IMR-90 (cell line): ENCODE results near the gene RIPOR3. TPM values are rescaled to one million over a fixed set of nuclear protein-coding genes. Genes with fewer than 3 reads are reported as not detected.

Experiments
- ATAC-seq: fragments of 200-7000 bp; cut with Tn5 transposase; 2 replicates; pipeline ENCODE4 v1.9.1; 2020; ENCODE audit warnings: low read depth, mild to moderate bottlenecking, moderate library complexity
- BruUV-seq: library from RNA; stranded (reverse); fragments of 400-500 nt; replicated peaks from 2 replicates; lab custom pipeline; 2021; lab: Mats Ljungman, UMichigan
- CTCF ChIA-PET: fragments of 300-600 bp; formaldehyde crosslinking; extraction: SDS; loops from one replicate; lab custom pipeline; 2021; ENCODE audit warnings: antibody characterized with exemption; lab: Yijun Ruan, JAX
- POLR2A ChIA-PET: fragments of 300-600 bp; sonication (Branson Sonifier 250); formaldehyde crosslinking; loops from one replicate; lab custom pipeline; 2022; ENCODE audit warnings: antibody characterized with exemption; ENCODE audit not compliant: unreplicated experiment; lab: Charles Lee
- DNase-seq: peaks from one replicate; pipeline ENCODE4 v3.0.0; 2013
- H2AFZ ChIP-seq: replicated peaks from 2 replicates; pipeline ENCODE3; 2013; ENCODE audit warnings: low read length, mild to moderate bottlenecking; ENCODE audit not compliant: poor library complexity
- H2AK5ac ChIP-seq: 2 replicates; pipeline ENCODE4 v1.6.1; 2013; ENCODE audit warnings: low read depth, low read length, inconsistent platforms
- H2AK9ac ChIP-seq: replicated peaks from 2 replicates; pipeline ENCODE3; 2013; ENCODE audit warnings: mild to moderate bottlenecking, low read depth, low read length, moderate library complexity; ENCODE audit not compliant: poor library complexity
- H2BK120ac ChIP-seq: 2 replicates; pipeline ENCODE4 v1.6.1; 2013; ENCODE audit warnings: low read depth, low read length, inconsistent platforms
- H2BK15ac ChIP-seq: 3 replicates; pipeline ENCODE4 v1.6.1; 2013; ENCODE audit warnings: low read depth, low read length, inconsistent platforms
- H2BK20ac ChIP-seq: 2 replicates; pipeline ENCODE4 v1.6.1; 2013; ENCODE audit warnings: low read depth, mild to moderate bottlenecking, inconsistent platforms, low read length, moderate library complexity
- H2BK5ac ChIP-seq: 2 replicates; pipeline ENCODE4 v1.6.1; 2013; ENCODE audit warnings: mild to moderate bottlenecking, low read depth, low read length, inconsistent platforms; ENCODE audit not compliant: poor library complexity, severe bottlenecking
- H3K14ac ChIP-seq: replicated peaks from 2 replicates; pipeline ENCODE4 v1.6.1; 2013; ENCODE audit warnings: low read depth, low read length, inconsistent platforms
- H3K18ac ChIP-seq: 2 replicates; pipeline ENCODE4 v1.6.1; 2013; ENCODE audit warnings: low read depth, low read length, control low read depth
- H3K23ac ChIP-seq: 2 replicates; pipeline ENCODE4 v1.6.1; 2013; ENCODE audit warnings: low read depth, low read length, inconsistent platforms
- H3K27ac ChIP-seq: 2 replicates; pipeline ENCODE4 v1.5.1; 2013; ENCODE audit warnings: mild to moderate bottlenecking, control low read depth, low read length; ENCODE audit not compliant: insufficient read depth
- H3K27me3 ChIP-seq: 2 replicates; pipeline ENCODE4 v1.6.1; 2013; ENCODE audit warnings: low read length; ENCODE audit not compliant: control insufficient read depth, insufficient read depth
- H3K36me3 ChIP-seq: 2 replicates; pipeline ENCODE4 v1.6.1; 2013; ENCODE audit warnings: low read length, mixed read lengths; ENCODE audit not compliant: control insufficient read depth, insufficient read depth
- H3K4ac ChIP-seq: 2 replicates; pipeline ENCODE4 v1.6.1; 2013; ENCODE audit warnings: low read depth, low read length, inconsistent platforms
- H3K4me1 ChIP-seq: 2 replicates; pipeline ENCODE4 v1.6.1; 2013; ENCODE audit warnings: low read length, mixed read lengths; ENCODE audit not compliant: control insufficient read depth, insufficient read depth
- H3K4me2 ChIP-seq: 2 replicates; pipeline ENCODE4 v1.6.1; 2013; ENCODE audit warnings: low read depth, mild to moderate bottlenecking, control low read depth, low read length, moderate library complexity
- H3K4me3 ChIP-seq: 2 replicates; pipeline ENCODE4 v1.5.1; 2013; ENCODE audit warnings: low read depth, mild to moderate bottlenecking, control low read depth, low read length, moderate library complexity; ENCODE audit not compliant: insufficient read depth
- H3K56ac ChIP-seq: 2 replicates; pipeline ENCODE4 v1.6.1; 2013; ENCODE audit warnings: low read length, inconsistent platforms; ENCODE audit not compliant: insufficient read depth; ENCODE audit errors: extremely low read depth
- H3K79me1 ChIP-seq, 2 experiments: 2 replicates each; pipeline ENCODE4 v1.6.1; 2013; ENCODE audit warnings: low read length in 2 of 2, inconsistent platforms in 1 of 2, low read depth in 1 of 2
- H3K9ac ChIP-seq: 2 replicates; pipeline ENCODE4 v1.6.1; 2013; ENCODE audit warnings: low read depth, low read length, control low read depth
- H3K9me1 ChIP-seq: 2 replicates; pipeline ENCODE4 v1.6.1; 2013; ENCODE audit warnings: low read length, inconsistent platforms; ENCODE audit not compliant: insufficient read depth
- H3K9me3 ChIP-seq: 2 replicates; pipeline ENCODE4 v1.6.1; 2013; ENCODE audit warnings: low read length; ENCODE audit not compliant: control insufficient read depth, insufficient read depth
- H4K20me1 ChIP-seq: 2 replicates; pipeline ENCODE4 v1.6.1; 2013; ENCODE audit warnings: low read length, inconsistent platforms; ENCODE audit not compliant: insufficient read depth
- H4K5ac ChIP-seq: 2 replicates; pipeline ENCODE4 v1.6.1; 2013; ENCODE audit warnings: mild to moderate bottlenecking, low read depth, low read length, control low read depth
- H4K8ac ChIP-seq, 2 experiments: 2 replicates each; pipeline ENCODE4 v1.6.1; 2013; ENCODE audit warnings: low read depth in 2 of 2, low read length in 2 of 2, control low read depth in 1 of 2, inconsistent platforms in 1 of 2
- H4K91ac ChIP-seq: 2 replicates; pipeline ENCODE4 v1.6.1; 2013; ENCODE audit warnings: low read depth, low read length, inconsistent platforms; ENCODE audit not compliant: insufficient read depth
- MAFK ChIP-seq: IDR thresholded peaks from 2 replicates; pipeline ENCODE4 v1.6.1; 2012; ENCODE audit warnings: low read depth, low read length, improper control_type of control experiment
- RFX5 ChIP-seq: IDR thresholded peaks from 2 replicates; pipeline ENCODE4 v1.8.0; 2012; ENCODE audit warnings: low read depth, mild to moderate bottlenecking, low read length, moderate library complexity
- SMC3 ChIP-seq: fragments of 150-350 bp; IDR thresholded peaks from 2 replicates; pipeline ENCODE4 v1.6.1; 2016; ENCODE audit warnings: low read depth, mild to moderate bottlenecking, antibody characterized with exemption, low read length, moderate library complexity
- WGBS, 2 experiments: methylation state at CpG; one replicate each; pipeline versions ENCODE4 v1.1.5 to v1.1.7; 2013; ENCODE audit warnings: missing lambda C conversion rate in 2 of 2; ENCODE audit not compliant: insufficient read length in 1 of 2; ENCODE audit errors: extremely low coverage in 2 of 2; 5-methylcytosine and 5-hydroxymethylcytosine counted together
- dilution Hi-C: fragments of 300-500 bp; cut with HindIII; formaldehyde crosslinking; loops from one replicate; pipeline ENCODE4 v1.14.3; 2018; ENCODE audit warnings: low sequenced_read_pairs; ENCODE audit not compliant: unreplicated experiment
- in situ Hi-C: fragments of 300-500 bp; cut with MboI; formaldehyde crosslinking; loops from 3 replicates; pipeline ENCODE4 v1.14.3; 2019; ENCODE audit warnings: low sequenced_read_pairs, inconsistent platforms, mixed read lengths
- intact Hi-C: fragments of 100-400 bp; cut with micrococcal nuclease; formaldehyde crosslinking; loops from 2 replicates; pipeline ENCODE4 v1.10.0; 2022
- polyA plus RNA-seq, 3 experiments: library from polyadenylated mRNA; depleted of rRNA; stranded (reverse); fragments of >200 nt; gene quantifications; 2 replicates each; pipeline ENCODE4 v1.2.3, GENCODE V29; 2012; ENCODE audit warnings: low replicate concordance in 1 of 3
- total RNA-seq: library from RNA; depleted of rRNA; stranded (reverse); fragments of >200 nt; gene quantifications from 2 replicates; pipeline ENCODE4 v1.2.3, GENCODE V29; 2012
- TF ChIP-seq, protein P1 (sequence below): conservative IDR thresholded peaks from 2 replicates; pipeline ENCODE4 v1.5.1; 2012; ENCODE audit warnings: mild to moderate bottlenecking, low read depth, low read length, improper control_type of control experiment

The RIPOR3 gene
- total and polyA plus RNA-seq, 2 of the 4 experiments (the other 2 are of a cell fraction) = 0.54 to 1.7 TPM

DNA sequence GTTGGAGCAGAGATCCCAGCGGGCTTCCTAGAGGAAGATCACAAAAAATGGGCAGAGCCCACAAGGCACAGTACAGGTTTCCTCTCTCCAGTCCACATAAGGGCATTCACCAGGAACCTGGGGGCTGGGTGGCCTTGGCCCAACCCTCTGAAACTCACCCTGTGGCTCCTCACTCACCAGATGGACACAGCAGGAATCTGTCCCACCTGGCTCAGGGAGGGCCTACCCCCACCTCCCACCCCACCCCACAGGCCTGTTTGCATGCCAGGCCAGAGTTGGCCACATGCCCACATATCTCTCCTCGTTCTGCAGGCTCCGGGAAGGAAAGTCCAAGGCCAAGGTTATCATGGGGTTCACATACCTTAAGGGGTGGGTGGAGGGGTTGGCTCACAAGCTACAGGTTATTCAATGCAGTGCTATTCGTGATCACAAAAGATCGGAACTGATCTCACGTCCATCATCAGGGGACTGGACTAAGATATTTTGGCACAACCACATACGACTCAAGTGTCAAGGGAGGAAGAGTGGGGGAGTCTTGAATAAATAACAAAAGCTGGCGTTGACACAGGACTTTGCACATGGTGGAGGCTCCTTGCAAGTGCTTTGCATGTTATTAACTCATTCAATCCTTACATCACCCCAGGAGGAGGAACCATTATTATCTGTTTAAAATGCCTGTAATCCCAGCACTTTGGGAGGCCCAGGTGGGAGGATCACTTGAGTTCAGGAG, 13.0 kb downstream of the RIPOR3 start:
- CTCF ChIA-PET = interaction anchor here (0.7 kb wide), 1 partner anchor 42 kb away, joined by 3 read pairs; no protein-coding TSS in a partner anchor

More for the DNA sequence above, 13.0 kb downstream of the RIPOR3 start:
- H2BK20ac ChIP-seq = no peak overlapping the region
- no peak overlapping the region for H2BK5ac ChIP-seq
- peaks cover 0 to 11% of the 10 kb centered on the region in 2 experiments; a peak in 1 of 4 replicates for H3K79me1 ChIP-seq
- no peak overlapping the region for H4K8ac ChIP-seq
- H3K4ac ChIP-seq = peak overlapping the region; percentile 10; the same call in 1 of the 2 replicates
- H3K36me3 ChIP-seq = no peaks in the 10 kb centered on the region
- intact Hi-C loops (no loop called here), dilution Hi-C loops (no loop called here), in situ Hi-C loops (no loop called here)
- no TSS peak for BruUV-seq
- no peak overlapping the region for H4K5ac ChIP-seq
- TF ChIP-seq, protein P1, sequence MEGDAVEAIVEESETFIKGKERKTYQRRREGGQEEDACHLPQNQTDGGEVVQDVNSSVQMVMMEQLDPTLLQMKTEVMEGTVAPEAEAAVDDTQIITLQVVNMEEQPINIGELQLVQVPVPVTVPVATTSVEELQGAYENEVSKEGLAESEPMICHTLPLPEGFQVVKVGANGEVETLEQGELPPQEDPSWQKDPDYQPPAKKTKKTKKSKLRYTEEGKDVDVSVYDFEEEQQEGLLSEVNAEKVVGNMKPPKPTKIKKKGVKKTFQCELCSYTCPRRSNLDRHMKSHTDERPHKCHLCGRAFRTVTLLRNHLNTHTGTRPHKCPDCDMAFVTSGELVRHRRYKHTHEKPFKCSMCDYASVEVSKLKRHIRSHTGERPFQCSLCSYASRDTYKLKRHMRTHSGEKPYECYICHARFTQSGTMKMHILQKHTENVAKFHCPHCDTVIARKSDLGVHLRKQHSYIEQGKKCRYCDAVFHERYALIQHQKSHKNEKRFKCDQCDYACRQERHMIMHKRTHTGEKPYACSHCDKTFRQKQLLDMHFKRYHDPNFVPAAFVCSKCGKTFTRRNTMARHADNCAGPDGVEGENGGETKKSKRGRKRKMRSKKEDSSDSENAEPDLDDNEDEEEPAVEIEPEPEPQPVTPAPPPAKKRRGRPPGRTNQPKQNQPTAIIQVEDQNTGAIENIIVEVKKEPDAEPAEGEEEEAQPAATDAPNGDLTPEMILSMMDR = no peak
- TF ChIP-seq MAFK (no peak), SMC3 (no peak), RFX5 (no peak)
- no peaks in the 10 kb centered on the region for H3K9me3 ChIP-seq
- peaks cover 18% of the 10 kb centered on the region for H3K9me1 ChIP-seq
- no peak overlapping the region for H3K4me3 ChIP-seq
- no peak overlapping the region for H2AFZ ChIP-seq
- no peak overlapping the region for H3K56ac ChIP-seq
- no peak overlapping the region for H3K4me2 ChIP-seq
- H4K91ac ChIP-seq = 0 out of 2 replicates have a peak overlapping the region, but pooled peaks have one; percentile 43
- H3K27ac ChIP-seq = no peak overlapping the region
- no peak overlapping the region for H2BK15ac ChIP-seq
- 0 out of 2 replicates have a peak, but pooled peaks cover 3% of the 10 kb centered on the region for H4K20me1 ChIP-seq
- no peaks in the 10 kb centered on the region for H3K27me3 ChIP-seq
- H3K18ac ChIP-seq = no peak overlapping the region
- H3K14ac ChIP-seq = peak overlapping the region; percentile 37; the same call in 1 of the 2 replicates
- H3K4me1 ChIP-seq = peaks cover 18% of the 10 kb centered on the region
- 73% methylated on average over 3 of the region's 8 CpGs; no CpG with 5 or more reads in 1 of the 2 experiments for WGBS, 2 experiments
- POLR2A ChIA-PET = no interaction called here
- DNase-seq (no peak), ATAC-seq (no peak)
- H2AK9ac ChIP-seq = peak overlapping the region; percentile 42
- no peak overlapping the region; the same call in 1 of the 2 replicates for H3K23ac ChIP-seq
- no peak overlapping the region for H2BK120ac ChIP-seq
- no peak overlapping the region for H2AK5ac ChIP-seq
- H3K9ac ChIP-seq = no peak overlapping the region
